Neural cell (in vitro differentiated cells): Measurements from ENCODE around the gene DPH1. TPM values are rescaled to one million over a fixed set of nuclear protein-coding genes. Genes with fewer than 3 reads are reported as not detected.

Source experiments
- H2AFZ ChIP-seq: fragments of 200-600, 300-800 bp; sonication (generic), shearing (Covaris generic); 2 replicates; pipeline ENCODE4 v1.6.0; 2014; ENCODE audit warnings: low read depth, mild to moderate bottlenecking, antibody characterized with exemption, low read length, moderate library complexity
- H3F3A ChIP-seq: fragments of 200-600 bp; shearing (Covaris generic); 2 replicates; pipeline ENCODE4 v1.6.1; 2016; ENCODE audit warnings: mild to moderate bottlenecking, moderate library complexity, mixed read lengths, antibody characterized with exemption, low read length; ENCODE audit not compliant: insufficient read depth, poor library complexity, severe bottlenecking
- H3K27ac ChIP-seq: fragments of 200-600, 300-800 bp; sonication (generic), shearing (Covaris generic); 2 replicates; pipeline ENCODE4 v1.5.1; 2014; ENCODE audit warnings: mild to moderate bottlenecking, low read length, moderate library complexity
- H3K27me3 ChIP-seq: fragments of 300-800, 200-600 bp; sonication (generic), shearing (Covaris generic); 2 replicates; pipeline ENCODE4 v1.6.0; 2014; ENCODE audit warnings: mild to moderate bottlenecking, low read depth, low read length, moderate library complexity; ENCODE audit not compliant: insufficient read depth
- H3K36me3 ChIP-seq: fragments of 300-800, 200-600 bp; sonication (generic), shearing (Covaris generic); 2 replicates; pipeline ENCODE4 v1.5.1; 2014; ENCODE audit warnings: mild to moderate bottlenecking, antibody characterized with exemption, low read length, moderate library complexity; ENCODE audit not compliant: insufficient read depth
- H3K4me2 ChIP-seq: fragments of 300-800, 200-600 bp; sonication (generic), shearing (Covaris generic); 2 replicates; pipeline ENCODE4 v1.6.0; 2014; ENCODE audit warnings: mild to moderate bottlenecking, low read length
- H3K4me3 ChIP-seq: fragments of 300-800, 200-600 bp; sonication (generic), shearing (Covaris generic); 2 replicates; pipeline ENCODE4 v1.5.1; 2014; ENCODE audit warnings: mild to moderate bottlenecking, low read length, moderate library complexity
- H3K79me2 ChIP-seq: fragments of 200-600 bp; shearing (Covaris generic); replicated peaks from 2 replicates; pipeline ENCODE4 v1.6.0; 2014; ENCODE audit warnings: mild to moderate bottlenecking, low read length, moderate library complexity; ENCODE audit not compliant: insufficient read depth
- H3K9ac ChIP-seq: fragments of 300-800, 200-600 bp; sonication (generic), shearing (Covaris generic); 2 replicates; pipeline ENCODE4 v1.6.1; 2016; ENCODE audit warnings: mild to moderate bottlenecking, low read length, mixed read lengths
- H3K9me2 ChIP-seq: fragments of 200-600 bp; shearing (Covaris generic); 2 replicates; pipeline ENCODE4 v1.6.1; 2016; ENCODE audit warnings: mild to moderate bottlenecking, low read length, mixed read lengths; ENCODE audit not compliant: insufficient read depth
- H3K9me3 ChIP-seq: fragments of 200-600, 300-800 bp; sonication (generic), shearing (Covaris generic); 2 replicates; pipeline ENCODE4 v1.6.1; 2016; ENCODE audit warnings: mild to moderate bottlenecking, mixed run types, low read length, moderate library complexity, mixed read lengths
- H4K20me1 ChIP-seq: fragments of 200-600 bp; shearing (Covaris generic); 2 replicates; pipeline ENCODE4 v1.6.1; 2016; ENCODE audit warnings: mild to moderate bottlenecking, mixed run types; ENCODE audit not compliant: insufficient read depth
- EP300 ChIP-seq: fragments of 450-650 bp; conservative IDR thresholded peaks from 2 replicates; pipeline ENCODE4 v1.6.1; 2014; ENCODE audit warnings: antibody characterized with exemption, mild to moderate bottlenecking, moderate library complexity; ENCODE audit not compliant: poor library complexity, severe bottlenecking
- EZH2 ChIP-seq: fragments of 200-600, 300-800 bp; shearing (Covaris generic), sonication (generic); IDR thresholded peaks from 2 replicates; pipeline ENCODE4 v1.6.1; 2014; ENCODE audit warnings: antibody characterized with exemption, low read length, borderline replicate concordance, mild to moderate bottlenecking; ENCODE audit not compliant: insufficient read depth, poor library complexity, severe bottlenecking
- MXI1 ChIP-seq: fragments of 450-650 bp; conservative IDR thresholded peaks from 2 replicates; pipeline ENCODE4 v1.6.1; 2014; ENCODE audit warnings: antibody characterized with exemption, mild to moderate bottlenecking; ENCODE audit not compliant: poor library complexity, severe bottlenecking
- POLR2AphosphoS5 ChIP-seq: IDR thresholded peaks from 2 replicates; pipeline ENCODE4 v1.6.1; 2012
- RAD21 ChIP-seq: fragments of 450-650 bp; conservative IDR thresholded peaks from 2 replicates; pipeline ENCODE4 v1.6.1; 2014; ENCODE audit warnings: antibody characterized with exemption, mild to moderate bottlenecking, moderate library complexity
- SMC3 ChIP-seq: fragments of 450-650 bp; conservative IDR thresholded peaks from 2 replicates; pipeline ENCODE4 v1.6.1; 2014; ENCODE audit warnings: antibody characterized with exemption, mild to moderate bottlenecking, moderate library complexity; ENCODE audit not compliant: poor library complexity
- TAF1 ChIP-seq: IDR thresholded peaks from 2 replicates; pipeline ENCODE4 v1.6.1; 2012; ENCODE audit warnings: low read depth
- polyA plus RNA-seq: library from polyadenylated mRNA; depleted of rRNA; stranded (reverse); fragments of >200 nt; gene quantifications from 2 replicates; pipeline ENCODE4 v1.2.3, GENCODE V29; 2014
- TF ChIP-seq, protein P1 (sequence below): IDR thresholded peaks from 2 replicates; pipeline ENCODE4 v1.6.1; 2012; ENCODE audit warnings: borderline replicate concordance
- TF ChIP-seq, protein P2 (sequence below): fragments of 450-650 bp; IDR thresholded peaks from 2 replicates; pipeline ENCODE4 v1.5.1; 2014; ENCODE audit warnings: antibody characterized with exemption, mild to moderate bottlenecking, moderate library complexity; ENCODE audit not compliant: poor library complexity, severe bottlenecking

Gene DPH1
- polyA plus RNA-seq, 1 donor from 2014 or later, result 44.8 TPM

DNA sequence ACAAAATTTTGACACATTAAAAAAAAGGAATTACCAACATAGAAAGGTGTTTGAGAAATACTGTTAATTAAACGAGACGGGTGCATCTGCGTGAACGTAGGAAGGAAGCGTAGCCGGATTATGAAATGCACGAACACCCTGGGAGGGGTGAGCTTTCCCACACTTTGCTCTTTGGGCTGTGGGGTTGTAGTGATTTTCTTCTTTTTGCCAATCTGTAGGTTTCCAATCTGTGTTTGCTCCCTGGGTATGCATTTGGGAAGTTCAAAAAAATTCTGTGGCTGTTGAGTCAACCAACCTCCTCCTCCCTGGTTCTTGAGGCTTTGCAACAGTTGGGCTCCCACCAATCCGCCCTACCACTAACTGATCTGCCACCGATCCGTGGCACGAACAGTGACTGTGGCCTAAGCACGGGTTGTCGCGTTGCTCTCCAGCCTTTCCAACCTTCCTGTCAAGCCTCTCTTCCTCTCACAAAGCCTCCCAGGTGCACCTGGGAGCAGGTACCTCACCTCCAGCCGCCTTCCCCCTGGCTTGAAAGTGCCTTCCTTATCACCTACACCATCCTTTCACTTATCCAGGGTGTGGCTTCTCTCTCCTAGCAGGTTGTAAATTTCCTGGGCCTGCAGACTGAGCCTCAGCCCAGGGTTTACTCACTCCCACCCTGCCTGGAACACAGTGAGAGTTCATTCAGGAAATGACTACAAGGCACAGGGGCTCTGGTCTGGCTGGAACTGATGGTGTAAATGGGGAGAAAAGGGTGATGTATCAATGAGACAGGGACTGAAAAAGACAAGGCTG lies 21.4 kb upstream of the DPH1 start:
- Histone ChIP-seq H3K9me3 (no peaks in the 10 kb centered on the region), H3K79me2 (no peaks in the 10 kb centered on the region), H4K20me1 (no peaks in the 10 kb centered on the region), H3K4me3 (no peak overlapping the region), H3K36me3 (no peaks in the 10 kb centered on the region), H3K27me3 (no peaks in the 10 kb centered on the region), H3K27ac (no peak overlapping the region), H3F3A (no peaks in the 10 kb centered on the region), H3K4me2 (no peak overlapping the region), H2AFZ (no peak overlapping the region), H3K9ac (no peak overlapping the region), H3K9me2 (no peaks in the 10 kb centered on the region)
- no peak for TF ChIP-seq POLR2AphosphoS5
- no peak for TF ChIP-seq MXI1
- TF ChIP-seq TAF1, result no peak
- no peak for TF ChIP-seq EP300

DNA sequence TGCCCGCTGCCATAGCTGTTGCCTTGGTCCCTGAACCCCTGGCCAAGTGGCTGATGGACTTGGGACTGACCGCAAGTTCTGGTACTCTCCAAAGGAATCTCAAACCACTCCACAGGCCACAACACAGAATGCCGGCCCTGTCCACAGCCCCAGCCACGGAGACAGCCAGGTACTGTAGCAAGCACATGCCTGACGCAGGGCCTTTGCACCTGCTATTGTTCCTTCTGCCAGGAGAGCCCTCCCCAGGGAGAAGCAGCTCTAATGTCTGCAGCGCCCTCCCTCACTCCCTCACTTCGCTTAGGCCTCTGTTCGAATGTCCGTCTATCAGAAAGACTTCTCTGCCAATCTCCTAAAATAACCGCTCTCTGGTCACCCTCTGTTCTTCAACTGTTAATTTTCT lies 20.2 kb upstream of the DPH1 start:
- Histone ChIP-seq H3K79me2 (no peaks in the 10 kb centered on the region), H3F3A (no peaks in the 10 kb centered on the region), H3K9me3 (no peaks in the 10 kb centered on the region), H2AFZ (no peak overlapping the region), H3K4me2 (no peak overlapping the region), H4K20me1 (no peaks in the 10 kb centered on the region), H3K27me3 (no peaks in the 10 kb centered on the region), H3K4me3 (no peak overlapping the region), H3K9ac (no peak overlapping the region), H3K27ac (no peak overlapping the region), H3K9me2 (no peaks in the 10 kb centered on the region), H3K36me3 (no peaks in the 10 kb centered on the region)
- TF ChIP-seq EZH2, result no peak
- no peak for TF ChIP-seq POLR2AphosphoS5
- no peak for TF ChIP-seq RAD21
- TF ChIP-seq TAF1, result no peak
- no peak for TF ChIP-seq SMC3
- TF ChIP-seq, protein P1, sequence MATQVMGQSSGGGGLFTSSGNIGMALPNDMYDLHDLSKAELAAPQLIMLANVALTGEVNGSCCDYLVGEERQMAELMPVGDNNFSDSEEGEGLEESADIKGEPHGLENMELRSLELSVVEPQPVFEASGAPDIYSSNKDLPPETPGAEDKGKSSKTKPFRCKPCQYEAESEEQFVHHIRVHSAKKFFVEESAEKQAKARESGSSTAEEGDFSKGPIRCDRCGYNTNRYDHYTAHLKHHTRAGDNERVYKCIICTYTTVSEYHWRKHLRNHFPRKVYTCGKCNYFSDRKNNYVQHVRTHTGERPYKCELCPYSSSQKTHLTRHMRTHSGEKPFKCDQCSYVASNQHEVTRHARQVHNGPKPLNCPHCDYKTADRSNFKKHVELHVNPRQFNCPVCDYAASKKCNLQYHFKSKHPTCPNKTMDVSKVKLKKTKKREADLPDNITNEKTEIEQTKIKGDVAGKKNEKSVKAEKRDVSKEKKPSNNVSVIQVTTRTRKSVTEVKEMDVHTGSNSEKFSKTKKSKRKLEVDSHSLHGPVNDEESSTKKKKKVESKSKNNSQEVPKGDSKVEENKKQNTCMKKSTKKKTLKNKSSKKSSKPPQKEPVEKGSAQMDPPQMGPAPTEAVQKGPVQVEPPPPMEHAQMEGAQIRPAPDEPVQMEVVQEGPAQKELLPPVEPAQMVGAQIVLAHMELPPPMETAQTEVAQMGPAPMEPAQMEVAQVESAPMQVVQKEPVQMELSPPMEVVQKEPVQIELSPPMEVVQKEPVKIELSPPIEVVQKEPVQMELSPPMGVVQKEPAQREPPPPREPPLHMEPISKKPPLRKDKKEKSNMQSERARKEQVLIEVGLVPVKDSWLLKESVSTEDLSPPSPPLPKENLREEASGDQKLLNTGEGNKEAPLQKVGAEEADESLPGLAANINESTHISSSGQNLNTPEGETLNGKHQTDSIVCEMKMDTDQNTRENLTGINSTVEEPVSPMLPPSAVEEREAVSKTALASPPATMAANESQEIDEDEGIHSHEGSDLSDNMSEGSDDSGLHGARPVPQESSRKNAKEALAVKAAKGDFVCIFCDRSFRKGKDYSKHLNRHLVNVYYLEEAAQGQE, result no peak
- no peak for TF ChIP-seq MXI1
- no peak for TF ChIP-seq EP300
- TF ChIP-seq, protein P2, sequence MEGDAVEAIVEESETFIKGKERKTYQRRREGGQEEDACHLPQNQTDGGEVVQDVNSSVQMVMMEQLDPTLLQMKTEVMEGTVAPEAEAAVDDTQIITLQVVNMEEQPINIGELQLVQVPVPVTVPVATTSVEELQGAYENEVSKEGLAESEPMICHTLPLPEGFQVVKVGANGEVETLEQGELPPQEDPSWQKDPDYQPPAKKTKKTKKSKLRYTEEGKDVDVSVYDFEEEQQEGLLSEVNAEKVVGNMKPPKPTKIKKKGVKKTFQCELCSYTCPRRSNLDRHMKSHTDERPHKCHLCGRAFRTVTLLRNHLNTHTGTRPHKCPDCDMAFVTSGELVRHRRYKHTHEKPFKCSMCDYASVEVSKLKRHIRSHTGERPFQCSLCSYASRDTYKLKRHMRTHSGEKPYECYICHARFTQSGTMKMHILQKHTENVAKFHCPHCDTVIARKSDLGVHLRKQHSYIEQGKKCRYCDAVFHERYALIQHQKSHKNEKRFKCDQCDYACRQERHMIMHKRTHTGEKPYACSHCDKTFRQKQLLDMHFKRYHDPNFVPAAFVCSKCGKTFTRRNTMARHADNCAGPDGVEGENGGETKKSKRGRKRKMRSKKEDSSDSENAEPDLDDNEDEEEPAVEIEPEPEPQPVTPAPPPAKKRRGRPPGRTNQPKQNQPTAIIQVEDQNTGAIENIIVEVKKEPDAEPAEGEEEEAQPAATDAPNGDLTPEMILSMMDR, result no peak
